Stimulated activated CD8-positive, alpha-beta memory T cell treated with anti-CD3 and anti-CD28 coated beads, Interleukin-4, amount 100 ng/mL, for 48 hours (primary cell): Measurements from ENCODE around the gene RAI1.

Experiments used
- DNase-seq: peaks from one replicate; pipeline ENCODE4 v3.0.0-alpha.2; 2020

Gene RAI1

GRCh38 chr17:17770632-17771044, 89.4 kb downstream of the RAI1 start:
- DNase-seq = no peak

- DNase-seq = no peak
Measured at GRCh38 chr17:17771498-17772201, 90.4 kb downstream of the RAI1 start.

GRCh38 chr17:17772231-17772630, 91.0 kb downstream of the RAI1 start:
- DNase-seq = no peak

GRCh38 chr17:17774009-17774881, 93.0 kb downstream of the RAI1 start:
- DNase-seq = no peak

- no peak for DNase-seq
Measured at GRCh38 chr17:17776889-17777288, 95.6 kb downstream of the RAI1 start.

GRCh38 chr17:17778308-17779014, 97.2 kb downstream of the RAI1 start:
- DNase-seq = no peak

- DNase-seq = no peak
Measured at GRCh38 chr17:17779015-17779611, 97.9 kb downstream of the RAI1 start.

- no peak for DNase-seq
Measured at GRCh38 chr17:17780922-17781590, 99.8 kb downstream of the RAI1 start.

- DNase-seq = peak; percentile 48
Measured at GRCh38 chr17:17781591-17782496, 100.6 kb downstream of the RAI1 start.

GRCh38 chr17:17782523-17783115, 101.4 kb downstream of the RAI1 start:
- DNase-seq = no peak

GRCh38 chr17:17783116-17783824, 102.0 kb downstream of the RAI1 start:
- DNase-seq = peak; percentile 71

GRCh38 chr17:17783825-17784656, 102.8 kb downstream of the RAI1 start:
- DNase-seq = no peak

GRCh38 chr17:17784657-17785267, 103.5 kb downstream of the RAI1 start:
- DNase-seq = no peak

GRCh38 chr17:17785407-17785806, 104.1 kb downstream of the RAI1 start:
- no peak for DNase-seq

- DNase-seq = no peak
Measured at GRCh38 chr17:17786998-17787397, 105.7 kb downstream of the RAI1 start.

GRCh38 chr17:17787568-17787967, 106.3 kb downstream of the RAI1 start:
- DNase-seq = no peak

- no peak for DNase-seq
Measured at GRCh38 chr17:17788967-17789366, 107.7 kb downstream of the RAI1 start.

GRCh38 chr17:17789410-17789809, 108.2 kb downstream of the RAI1 start:
- DNase-seq = no peak
